HG02981 (cell line): ENCODE data around the gene CLEC11A.

ENCODE experiments used
- ATAC-seq: cut with Tn5 transposase; IDR thresholded peaks from one replicate; pipeline ENCODE4 v1.9.1; 2021; ENCODE audit warnings: mild to moderate bottlenecking, moderate library complexity; ENCODE audit not compliant: unreplicated experiment

The CLEC11A gene

DNA sequence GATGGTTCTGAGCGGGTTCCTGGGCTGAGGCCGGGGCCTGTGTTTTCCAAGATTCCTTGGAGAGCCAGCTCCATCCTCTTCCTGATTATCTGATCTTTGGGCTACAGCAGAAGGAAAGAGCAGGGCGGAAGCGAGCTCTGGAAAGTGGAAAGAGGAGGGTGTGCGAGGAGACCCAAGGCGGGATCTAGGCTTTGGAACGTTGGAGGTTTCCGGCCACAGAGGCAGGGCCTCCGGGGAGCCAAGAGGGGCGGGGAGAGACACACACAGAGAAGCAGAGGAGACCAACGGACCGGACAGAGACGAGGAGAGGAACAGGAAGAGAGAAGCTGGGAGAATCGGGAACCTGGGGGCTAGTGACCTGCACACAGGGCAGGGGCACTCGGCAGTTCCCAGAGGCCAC lies at the start of gene CLEC11A:
CLEC11A (plus strand) TSS at position 296 of the 400 bp plus-strand sequence. CDS start 162 bp downstream, outside the sequence.
- ATAC-seq: no peak

GRCh38 chr19:50676625-50677197 lies 46.5 kb upstream of the CLEC11A start:
- no peak for ATAC-seq

DNA sequence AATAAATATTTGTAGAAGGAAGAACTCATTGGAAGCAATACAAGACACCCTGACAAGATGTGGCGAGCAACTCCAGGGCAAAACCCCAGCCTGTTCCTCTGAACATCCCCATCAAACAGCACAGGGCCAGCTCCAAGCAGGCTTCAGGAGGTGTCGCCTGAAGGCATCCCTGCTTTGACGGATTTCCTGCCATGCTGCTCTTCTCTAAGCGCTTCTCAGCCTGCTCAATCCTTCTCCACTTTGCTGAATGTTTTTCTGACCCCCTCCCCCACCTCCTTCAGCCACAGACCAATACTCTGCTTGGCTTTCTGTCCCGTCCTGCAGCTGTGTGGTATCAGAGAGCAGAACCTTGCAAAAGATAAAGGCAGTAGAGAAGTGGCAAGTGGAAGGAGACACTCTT lies 45.5 kb upstream of the CLEC11A start:
- no peak for ATAC-seq

- no peak for ATAC-seq
These were observed 44.8 kb upstream of the CLEC11A start for GRCh38 chr19:50678323-50678722.

GRCh38 chr19:50679177-50680125 lies 43.7 kb upstream of the CLEC11A start:
- peak; percentile 68 for ATAC-seq

GRCh38 chr19:50686310-50687032 lies 36.7 kb upstream of the CLEC11A start:
- no peak for ATAC-seq

DNA sequence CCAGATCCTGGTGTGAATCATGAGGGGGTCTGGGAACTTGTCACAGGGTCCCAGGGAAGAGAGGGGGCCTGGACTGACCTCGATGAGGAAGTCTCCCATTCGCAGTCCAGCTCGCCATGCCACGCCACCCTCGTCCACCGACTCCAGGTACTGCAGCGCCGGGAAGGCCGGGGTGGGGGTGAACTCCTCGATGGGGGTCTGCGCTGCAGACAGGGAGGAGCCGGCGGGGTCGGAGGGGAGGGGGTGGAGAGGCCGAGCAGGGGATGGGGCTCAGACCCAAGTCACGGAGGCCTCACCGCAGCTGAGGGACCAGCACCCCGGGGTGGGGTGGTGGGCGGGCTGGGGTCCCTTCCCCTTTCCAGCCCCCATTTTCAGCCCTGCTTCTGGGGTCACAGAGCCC lies 34.4 kb upstream of the CLEC11A start:
- ATAC-seq: no peak

DNA sequence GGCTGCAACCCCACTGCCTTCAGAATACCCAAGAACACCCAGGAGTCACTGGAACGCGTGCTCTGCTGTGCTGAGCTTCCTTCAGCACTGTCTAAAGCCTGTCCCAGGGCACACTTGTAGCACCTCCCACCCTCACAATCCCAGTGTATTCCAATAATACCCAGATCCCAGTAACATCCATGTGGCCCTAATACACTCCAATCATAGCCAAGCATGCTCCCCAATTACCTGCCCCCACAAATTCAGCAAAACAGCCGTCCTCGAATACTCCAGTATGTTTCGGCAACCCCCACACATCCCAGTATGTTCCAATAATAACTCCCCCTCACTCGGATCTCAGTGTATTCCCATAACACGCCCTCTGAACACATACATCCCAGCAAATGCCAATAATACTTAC lies 32.7 kb upstream of the CLEC11A start:
- no peak for ATAC-seq

GRCh38 chr19:50693064-50693975 lies 29.8 kb upstream of the CLEC11A start:
- no peak for ATAC-seq

- no peak for ATAC-seq
These were observed 28.4 kb upstream of the CLEC11A start for GRCh38 chr19:50694815-50695145.

DNA sequence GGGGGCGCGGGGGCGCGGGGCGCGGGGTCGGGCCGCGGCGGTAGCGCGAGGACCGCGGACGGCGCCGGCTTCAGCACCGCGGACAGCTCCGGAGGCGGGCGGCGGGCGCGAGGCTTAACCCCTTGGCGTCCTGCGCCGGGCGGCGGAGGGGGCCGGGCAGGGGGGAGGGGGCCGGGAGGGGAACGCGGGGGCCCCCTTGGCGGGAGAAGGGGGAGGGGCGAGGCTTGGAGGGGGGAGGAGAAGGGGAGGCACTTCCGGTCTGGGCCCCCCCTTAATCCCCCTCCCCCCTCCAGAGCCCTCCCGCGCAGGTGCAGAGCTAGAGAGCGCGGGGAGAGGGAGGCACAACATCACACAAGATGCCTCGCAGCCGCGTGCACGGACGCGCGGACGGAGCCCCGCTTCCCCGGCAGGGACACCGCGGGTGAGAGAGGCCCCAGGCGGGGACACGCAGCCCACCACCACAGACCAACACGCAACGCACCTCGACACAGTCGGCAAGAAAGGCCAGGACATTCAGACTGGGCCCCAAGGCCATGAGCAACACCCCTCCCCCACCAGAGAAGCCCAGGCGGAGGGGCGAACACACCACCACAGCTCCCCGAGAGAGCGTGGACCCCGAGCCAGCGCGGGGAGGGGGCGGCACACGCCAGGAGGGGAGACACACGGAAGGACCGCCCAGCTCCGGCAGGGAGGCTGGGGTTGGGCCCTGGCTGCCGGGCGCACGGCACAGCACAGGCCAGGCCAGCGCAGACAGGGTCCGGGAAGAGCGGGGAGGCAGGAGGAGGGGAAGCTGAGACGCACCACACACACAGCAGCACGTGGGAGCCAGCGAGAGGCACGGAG lies 27.7 kb upstream of the CLEC11A start:
- no peak for ATAC-seq

DNA sequence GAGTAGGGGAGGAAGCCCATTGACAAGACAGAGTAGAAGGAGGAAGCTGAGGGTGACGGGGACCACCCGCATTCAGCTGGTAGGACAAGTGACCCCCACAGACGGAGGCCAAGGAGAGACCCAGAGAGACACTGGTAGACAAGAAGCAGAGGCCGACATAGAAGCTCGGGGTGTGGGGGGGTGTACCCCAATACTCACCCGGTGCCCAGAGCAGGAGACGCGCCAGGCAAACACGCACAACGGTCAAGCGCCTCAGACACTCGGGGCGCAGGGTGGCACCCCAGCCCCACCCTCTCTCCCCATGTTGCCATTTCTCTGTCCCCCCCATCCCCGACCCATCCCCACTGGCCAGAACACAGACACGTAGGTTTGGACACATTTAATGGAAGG lies 27.1 kb upstream of the CLEC11A start:
- no peak for ATAC-seq

DNA sequence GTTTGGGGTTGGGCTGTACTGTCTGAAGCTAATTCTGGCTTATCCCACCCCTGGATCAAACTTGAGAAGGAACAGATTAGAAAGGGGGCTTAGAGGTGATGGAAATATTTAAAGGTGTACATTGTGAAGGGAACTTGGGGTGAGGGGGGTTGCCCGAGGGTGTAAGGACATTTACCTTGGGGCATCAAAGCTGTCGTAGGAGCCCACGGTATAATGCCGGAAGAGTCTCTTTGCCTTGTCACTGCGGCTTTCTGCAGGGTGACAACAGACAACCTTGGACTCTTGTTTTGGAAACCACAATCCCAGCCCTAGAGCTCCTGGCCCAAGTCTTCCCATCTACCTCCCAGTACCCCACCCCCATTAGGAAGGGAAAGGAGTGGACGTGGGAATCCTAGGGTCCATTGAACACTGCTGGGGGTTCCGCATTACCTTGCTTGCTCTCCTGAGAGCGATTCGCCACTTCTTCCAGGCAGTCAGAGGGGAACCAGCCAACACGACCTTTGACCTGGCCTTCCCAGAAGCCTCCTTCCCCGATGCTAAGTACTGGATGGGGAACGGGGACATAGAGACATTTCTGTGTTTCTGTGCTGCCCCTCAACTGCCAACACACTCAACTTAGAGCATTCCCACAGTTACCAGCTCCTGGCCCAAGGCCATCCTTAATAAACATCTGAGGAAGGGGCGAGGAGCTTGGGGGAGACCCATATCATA lies 25.6 kb upstream of the CLEC11A start:
- ATAC-seq: no peak

DNA sequence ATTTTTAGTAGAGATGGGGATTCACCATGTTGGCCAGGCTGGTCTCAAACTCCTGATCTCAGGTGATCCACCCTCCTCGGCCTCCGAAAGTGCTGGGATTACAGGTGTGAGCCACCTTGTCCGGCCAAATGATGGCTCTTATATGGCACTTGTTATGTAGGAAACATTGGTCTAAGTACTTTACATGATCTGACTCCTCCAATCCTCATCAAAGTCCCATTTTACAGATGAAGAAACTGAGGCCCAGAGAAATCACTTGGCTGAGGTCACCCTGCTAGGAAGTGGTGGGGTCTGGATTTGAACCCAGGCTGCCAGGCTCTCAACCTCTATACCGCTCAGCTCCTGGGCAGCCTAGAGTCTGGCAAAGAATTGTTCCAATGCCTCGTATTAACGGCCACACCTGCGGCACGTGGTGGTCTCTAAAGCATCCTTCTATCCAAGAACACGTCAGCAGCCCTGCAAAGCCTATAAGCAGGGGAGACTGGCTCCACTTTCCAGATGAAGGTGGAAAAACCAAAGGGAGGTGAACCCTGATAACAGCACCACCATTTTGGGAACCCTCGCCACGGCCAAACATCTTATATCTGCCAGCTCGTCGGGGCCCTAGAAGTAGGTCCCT lies 21.7 kb upstream of the CLEC11A start:
- no peak for ATAC-seq

DNA sequence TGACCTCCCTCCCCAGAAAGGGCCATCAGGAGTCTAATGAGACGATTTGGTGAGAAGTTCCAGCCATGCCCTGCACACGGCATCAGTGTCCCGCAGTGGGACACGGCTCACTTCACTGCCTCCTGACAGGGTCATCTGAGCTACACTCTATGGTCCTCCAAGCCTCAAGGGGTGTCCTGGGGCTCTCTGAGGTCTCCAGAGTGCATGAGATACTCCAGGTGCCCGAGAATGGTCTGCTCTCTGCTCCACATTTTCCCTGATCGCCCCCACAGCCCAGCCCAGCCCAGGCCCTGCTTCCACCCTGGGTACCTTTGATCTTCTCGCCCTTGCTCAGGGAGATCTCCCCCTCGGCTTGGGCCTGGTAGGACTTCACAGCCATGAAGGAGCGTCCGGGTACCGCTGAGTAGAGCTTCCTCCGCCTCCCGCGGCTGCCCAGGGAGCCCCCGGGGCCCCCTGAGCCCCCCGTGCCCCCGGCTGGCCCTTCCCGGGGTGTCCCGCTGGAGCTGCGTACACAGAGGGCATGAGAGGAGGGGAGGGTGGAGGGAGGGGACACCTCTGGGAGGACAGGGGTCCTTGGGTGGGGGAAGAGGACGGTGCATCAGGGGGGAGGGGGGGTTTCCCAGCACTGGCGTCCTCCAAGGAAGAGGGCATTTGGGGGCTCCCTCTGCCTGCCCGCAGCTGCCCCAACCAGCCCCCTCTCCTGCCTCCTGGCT lies 20.9 kb upstream of the CLEC11A start:
- no peak for ATAC-seq

GRCh38 chr19:50702871-50703829 lies 20.0 kb upstream of the CLEC11A start:
- ATAC-seq: no peak
